ENCODE data around the gene CGN.
A peak's percentile ranks its signal among the peaks of the same experiment; 100 is the strongest.

DNA sequence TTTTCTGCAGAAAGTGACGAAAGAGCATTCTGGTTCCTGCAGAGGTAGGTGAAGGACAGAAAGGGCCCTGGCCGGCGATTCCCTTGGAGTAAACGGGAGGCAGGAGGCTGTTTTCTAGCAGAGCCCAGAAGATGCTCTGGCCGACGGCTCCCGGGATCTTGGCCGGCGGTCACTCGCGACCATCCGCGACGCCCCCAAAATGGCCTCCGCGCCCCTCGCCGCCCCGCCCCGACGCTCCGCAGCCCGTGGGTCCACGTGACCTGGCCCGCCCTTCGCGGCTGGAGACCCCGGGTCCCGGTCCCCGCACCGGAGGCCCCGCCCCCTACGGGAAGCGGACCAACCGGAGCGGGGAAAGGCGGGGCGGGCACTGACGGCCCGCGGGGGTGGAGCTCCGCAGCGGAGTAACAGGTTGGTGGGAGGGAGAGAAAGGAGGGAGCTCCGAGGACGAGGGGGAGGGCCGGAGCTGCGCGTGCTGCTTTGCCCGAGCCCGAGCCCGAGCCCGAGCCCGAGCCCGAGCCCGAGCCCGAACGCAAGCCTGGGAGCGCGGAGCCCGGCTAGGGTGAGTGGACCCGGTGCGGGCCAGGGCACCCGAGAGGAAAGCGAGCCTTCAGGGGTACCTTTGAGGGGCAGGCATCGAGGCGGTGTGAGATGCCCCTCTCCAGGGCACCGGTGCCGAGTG is at the start of gene CGN:
- TF ChIP-seq CTCF (IDR thresholded peaks at IDR 0.05) (no peak), POLR2A (IDR thresholded peaks at IDR 0.05) (peak in 1 of 2 donors; percentile 46)
